Hepatocyte (in vitro differentiated cells): Measurements from ENCODE around the gene G2E3. TPM values are rescaled to one million over a fixed set of nuclear protein-coding genes. Genes with fewer than 3 reads are reported as not detected.
"Not testable (repeated sequence)": the region's sequence is repeated elsewhere in the genome, so short reads cannot be mapped to it uniquely, and the experiment has no call there.

Experiments
- DNase-seq: peaks from one replicate; pipeline ENCODE4 v3.0.0-alpha.2; 2016; ENCODE audit warnings: low spot score
- H2AFZ ChIP-seq: fragments of 200-600 bp; sonication (generic); 2 replicates; pipeline ENCODE4 v1.6.0; 2016; ENCODE audit warnings: antibody characterized with exemption, mild to moderate bottlenecking
- H3K27ac ChIP-seq: fragments of 200-600 bp; sonication (generic); 2 replicates; pipeline ENCODE4 v1.5.1; 2016; ENCODE audit warnings: mild to moderate bottlenecking
- H3K27me3 ChIP-seq: fragments of 200-600 bp; sonication (generic); 2 replicates; pipeline ENCODE4 v1.6.1; 2016
- H3K36me3 ChIP-seq: fragments of 200-600 bp; sonication (generic); replicated peaks from 2 replicates; pipeline ENCODE4 v1.5.1; 2016; ENCODE audit warnings: low read depth; ENCODE audit not compliant: insufficient read depth
- H3K4me1 ChIP-seq: fragments of 200-600 bp; sonication (generic); 2 replicates; pipeline ENCODE4 v1.5.1; 2016; ENCODE audit warnings: mild to moderate bottlenecking, moderate library complexity; ENCODE audit not compliant: insufficient read depth
- H3K4me2 ChIP-seq: fragments of 200-600 bp; sonication (generic); 2 replicates; pipeline ENCODE4 v1.6.0; 2016
- H3K4me3 ChIP-seq: fragments of 200-600 bp; sonication (generic); 2 replicates; pipeline ENCODE4 v1.5.1; 2016; ENCODE audit warnings: mild to moderate bottlenecking
- H3K79me2 ChIP-seq: fragments of 200-600 bp; sonication (generic); 2 replicates; pipeline ENCODE4 v1.6.0; 2017; ENCODE audit warnings: mild to moderate bottlenecking
- H3K9me2 ChIP-seq: fragments of 200-600 bp; sonication (generic); replicated peaks from 2 replicates; pipeline ENCODE4 v1.6.0; 2017; ENCODE audit warnings: mild to moderate bottlenecking; ENCODE audit not compliant: insufficient read depth
- H3K9me3 ChIP-seq: fragments of 200-600 bp; sonication (generic); 2 replicates; pipeline ENCODE4 v1.5.1; 2016; ENCODE audit warnings: low read depth, mild to moderate bottlenecking
- H4K20me1 ChIP-seq: fragments of 200-600 bp; sonication (generic); 2 replicates; pipeline ENCODE4 v1.6.0; 2016; ENCODE audit warnings: mild to moderate bottlenecking; ENCODE audit not compliant: insufficient read depth, poor library complexity, severe bottlenecking
- CTCF ChIP-seq: fragments of 200-600 bp; sonication (generic); IDR thresholded peaks from 2 replicates; pipeline ENCODE4 v1.5.1; 2016; ENCODE audit warnings: antibody characterized with exemption, mild to moderate bottlenecking; ENCODE audit not compliant: poor library complexity
- EZH2 ChIP-seq: fragments of 200-600 bp; sonication (generic); IDR thresholded peaks from 2 replicates; pipeline ENCODE4 v1.6.1; 2016; ENCODE audit warnings: antibody characterized with exemption, mild to moderate bottlenecking, borderline replicate concordance
- EZH2phosphoT487 ChIP-seq: fragments of 200-600 bp; sonication (generic); IDR thresholded peaks from one replicate; pipeline ENCODE4 v1.6.1; 2018; ENCODE audit warnings: antibody characterized with exemption, mild to moderate bottlenecking, low read depth, moderate library complexity; ENCODE audit not compliant: unreplicated experiment, severe bottlenecking
- WGBS: methylation state at CpG from one replicate; pipeline ENCODE4 v1.1.6; 2016; ENCODE audit warnings: low lambda C conversion rate; ENCODE audit errors: missing lambda C conversion rate; 5-methylcytosine and 5-hydroxymethylcytosine counted together
- polyA plus RNA-seq: library from polyadenylated mRNA; unstranded; fragments of >200 nt; fragmentation: Nextera tagmentation; extraction: Ambion mirVana; gene quantifications from 2 replicates; pipeline ENCODE4 v1.2.1, GENCODE V29; 2016
- total RNA-seq: library from RNA; depleted of rRNA; stranded (reverse); fragments of >200 nt; gene quantifications from 2 replicates; pipeline ENCODE4 v1.2.3, GENCODE V29; 2014

G2E3 gene
- total and polyA plus RNA-seq, 2 experiments from 2014 or later = 9.7 to 16.7 TPM

- no peaks in the 10 kb centered on the region for H4K20me1 ChIP-seq
- H3K4me3 ChIP-seq = no peak overlapping the region
- no peaks in the 10 kb centered on the region for H3K9me2 ChIP-seq
- no peak overlapping the region for H3K4me2 ChIP-seq
- H3K9me3 ChIP-seq = no peaks in the 10 kb centered on the region
- no peaks in the 10 kb centered on the region for H3K4me1 ChIP-seq
- TF ChIP-seq EZH2 (no peak), EZH2phosphoT487 (no peak), CTCF (no peak)
- 92% methylated on average over 3 of the region's 3 CpGs for WGBS
- DNase-seq = no peak
- peaks cover 33% of the 10 kb centered on the region for H3K79me2 ChIP-seq
- H3K27me3 ChIP-seq = no peaks in the 10 kb centered on the region
- no peak overlapping the region for H2AFZ ChIP-seq
- no peak overlapping the region for H3K27ac ChIP-seq
- H3K36me3 ChIP-seq = no peaks in the 10 kb centered on the region
These were observed 80.0 kb downstream of the G2E3 start for GRCh38 chr14:30638926-30639325.

GRCh38 chr14:30641207-30641606 is 82.2 kb downstream of the G2E3 start:
- Histone ChIP-seq H3K4me3 (no peak overlapping the region), H3K79me2 (peaks cover 45% of the 10 kb centered on the region), H2AFZ (no peak overlapping the region), H3K4me2 (no peak overlapping the region), H3K36me3 (no peaks in the 10 kb centered on the region), H3K9me3 (no peaks in the 10 kb centered on the region), H3K4me1 (no peaks in the 10 kb centered on the region), H3K9me2 (no peaks in the 10 kb centered on the region), H3K27me3 (no peaks in the 10 kb centered on the region), H4K20me1 (no peaks in the 10 kb centered on the region), H3K27ac (no peak overlapping the region)
- no peak for DNase-seq
- TF ChIP-seq EZH2phosphoT487 (no peak), CTCF (no peak), EZH2 (no peak)
- WGBS = 74% methylated on average over 1 of the region's 1 CpG

- peaks cover 41% of the 10 kb centered on the region for H3K79me2 ChIP-seq
- H3K27me3 ChIP-seq, H2AFZ ChIP-seq, H3K36me3 ChIP-seq, H4K20me1 ChIP-seq, DNase-seq, H3K4me2 ChIP-seq, H3K4me3 ChIP-seq, H3K27ac ChIP-seq, H3K9me2 ChIP-seq, H3K9me3 ChIP-seq, H3K4me1 ChIP-seq: not testable (repeated sequence)
- WGBS = 98% methylated on average over 5 of the region's 5 CpGs
These were observed 85.5 kb downstream of the G2E3 start for GRCh38 chr14:30644462-30644861.

- Histone ChIP-seq H3K4me1 (no peaks in the 10 kb centered on the region), H3K36me3 (no peaks in the 10 kb centered on the region), H2AFZ (no peak overlapping the region), H3K79me2 (peaks cover 41% of the 10 kb centered on the region), H3K9me3 (no peaks in the 10 kb centered on the region), H3K4me3 (no peak overlapping the region), H3K4me2 (no peak overlapping the region), H3K27me3 (no peaks in the 10 kb centered on the region), H3K27ac (no peak overlapping the region), H4K20me1 (no peaks in the 10 kb centered on the region), H3K9me2 (no peaks in the 10 kb centered on the region)
- 96% methylated on average over 2 of the region's 2 CpGs for WGBS
- TF ChIP-seq CTCF (no peak), EZH2phosphoT487 (no peak), EZH2 (no peak)
- no peak for DNase-seq
These were observed 86.6 kb downstream of the G2E3 start for GRCh38 chr14:30645600-30645999.
